ENCODE data around the gene TTC7B.

GRCh38 chr14:90780519-90780918 is 35.7 kb downstream of the TTC7B start:
- TF ChIP-seq EGR1 (IDR thresholded peaks at IDR 0.05; ENCODE audit: low read depth) (no peak), POLR2A (IDR thresholded peaks at IDR 0.05; ENCODE audit: borderline replicate concordance, extremely low read depth, insufficient read depth, insufficient read length) (no peak), CTCF (IDR thresholded peaks at IDR 0.05 in 2 of 3, conservative IDR thresholded peaks at IDR 0.05 in 1 of 3; ENCODE audit: borderline replicate concordance in 1 of 3, insufficient read depth in 1 of 3, low read depth in 2 of 3, low read length in 2 of 3) (no peak)
